ENCODE results near the gene RNF187.

RNF187 gene

DNA sequence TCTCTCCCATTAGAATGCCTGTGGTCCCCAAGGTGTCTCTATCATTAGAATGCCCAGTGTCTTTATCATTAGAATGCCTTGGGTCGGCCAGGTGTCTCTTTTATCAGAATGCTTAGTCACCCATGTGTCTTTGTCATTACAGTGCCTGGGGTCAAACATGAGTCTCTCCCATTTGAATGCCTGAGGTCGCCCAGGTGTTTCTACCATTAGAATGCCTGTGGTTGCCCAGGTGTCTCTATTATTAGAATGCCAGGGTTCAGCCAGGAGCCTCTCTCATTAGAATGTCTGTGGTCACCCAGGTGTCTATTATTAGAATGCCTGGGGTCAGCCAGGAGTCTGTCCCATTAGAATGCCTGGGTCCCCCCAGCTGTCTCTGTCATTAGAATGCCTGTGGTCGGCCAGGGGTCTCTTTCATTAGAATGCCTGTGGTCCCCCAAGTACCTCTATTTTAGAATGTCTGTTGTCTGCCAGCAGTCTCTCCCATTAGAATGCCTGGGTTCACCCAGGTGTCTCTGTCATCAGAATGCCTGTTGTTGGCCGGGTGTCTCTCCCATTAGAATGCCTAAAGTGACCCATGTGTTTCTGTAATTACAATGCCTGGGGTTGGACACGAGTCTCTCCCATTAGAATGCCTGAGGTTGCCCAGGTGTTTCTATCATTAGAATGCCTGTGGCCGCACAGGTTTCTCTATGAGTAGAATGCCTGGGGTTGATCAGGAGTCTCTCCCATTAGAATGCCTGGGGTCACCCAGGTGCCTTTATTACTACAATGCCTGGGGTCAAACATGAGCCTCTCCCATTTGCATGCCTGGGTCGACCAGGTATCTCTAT, 57.1 kb downstream of the RNF187 start:
- DNase-seq (ENCODE audit: low spot score): no peak

DNA sequence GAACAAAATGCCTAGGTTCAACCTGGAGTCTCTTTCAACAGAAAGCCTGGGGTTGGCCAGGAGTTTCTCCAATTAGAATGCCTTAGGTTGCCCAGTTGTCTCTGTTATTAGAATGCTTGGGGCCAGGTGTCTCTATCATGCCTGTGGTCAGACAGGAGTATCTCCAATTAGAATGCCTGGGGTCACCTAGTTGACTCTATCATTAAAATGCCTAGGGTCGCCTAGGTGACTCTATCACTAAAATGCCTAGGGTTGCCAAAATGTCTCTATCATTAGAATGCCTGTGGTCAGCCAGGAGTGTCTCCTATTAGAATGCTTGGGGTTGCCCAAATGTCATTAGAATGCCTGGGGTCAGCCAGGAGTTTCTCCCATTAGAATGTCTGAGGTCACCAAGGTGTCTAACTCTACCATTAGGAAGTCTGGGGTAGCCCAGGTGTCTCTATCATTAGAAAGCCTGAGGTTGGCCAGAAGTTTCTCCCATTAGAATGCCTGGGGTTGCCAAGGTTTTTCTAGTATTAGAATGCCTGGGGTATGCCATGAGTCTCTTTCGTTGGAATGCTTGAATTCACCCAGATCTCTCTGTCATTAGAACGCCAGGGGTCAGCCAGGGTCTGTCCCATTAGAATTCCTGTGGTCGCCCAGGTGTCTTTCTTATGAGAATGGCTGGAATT, 57.9 kb downstream of the RNF187 start:
- DNase-seq (ENCODE audit: low spot score): no peak
